ENCODE data around the gene WNK2. TPM values are rescaled to one million over a fixed set of nuclear protein-coding genes. Genes with fewer than 3 reads are reported as not detected.

Gene WNK2
- total RNA-seq, 1 experiment from 2014 or later = 69.4 TPM

DNA sequence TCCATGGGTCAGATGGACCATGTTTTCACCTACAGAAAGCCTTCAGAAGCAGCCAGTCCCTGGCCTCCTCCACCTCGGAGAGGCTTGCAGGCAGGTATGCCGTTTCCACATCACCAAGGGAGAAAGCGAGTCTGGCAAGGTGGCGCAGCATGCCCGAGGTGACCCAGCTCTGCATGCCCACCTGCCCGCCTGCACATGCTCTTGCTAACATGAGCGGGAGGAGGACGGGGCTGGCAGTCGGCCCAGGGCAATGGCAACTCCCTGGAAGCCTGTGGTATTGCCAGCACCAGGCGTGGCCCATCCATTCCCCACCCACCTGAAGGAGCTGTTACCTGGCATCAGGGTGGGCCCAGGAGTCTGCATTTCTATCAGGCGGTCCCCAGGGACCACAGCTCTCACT is 46.6 kb upstream of the WNK2 start:
- Histone ChIP-seq H3T11ph (ENCODE audit: low read length) (no peak overlapping the region), H3K27ac (ENCODE audit: insufficient read length, low read depth, low read length) (no peak overlapping the region), H4K8ac (replicated peaks; ENCODE audit: insufficient read length, low read depth, low read length) (no peak overlapping the region), H3K56ac (ENCODE audit: insufficient read length, low read depth, low read length) (no peak overlapping the region), H3K4me2 (ENCODE audit: insufficient read depth, insufficient read length, low read length) (no peak overlapping the region), H3K14ac (ENCODE audit: insufficient read depth, low read length) (no peak overlapping the region), H4K91ac (ENCODE audit: insufficient read length, low read depth, low read length) (no peak overlapping the region), H3K4me1 (ENCODE audit: insufficient read depth, low read length) (no peaks in the 10 kb centered on the region; the same call in 1 of the 2 replicates), H2AFZ (ENCODE audit: low read length) (no peak overlapping the region), H3K9me3 (ENCODE audit: control insufficient read depth, low read depth, low read length) (no peaks in the 10 kb centered on the region), H2BK12ac (ENCODE audit: insufficient read length, low read depth, low read length) (no peak overlapping the region), H2BK120ac (ENCODE audit: low read depth, low read length, poor library complexity, severe bottlenecking) (no peak overlapping the region), H3K18ac (ENCODE audit: insufficient read length, low read depth, low read length) (no peak overlapping the region), H2AK5ac (ENCODE audit: insufficient read length, low read length) (no peak overlapping the region), H4K20me1 (ENCODE audit: control insufficient read depth, insufficient read depth, insufficient read length) (no peaks in the 10 kb centered on the region), H2BK20ac (ENCODE audit: low read depth, low read length, poor library complexity, severe bottlenecking) (no peak overlapping the region), H4K5ac (ENCODE audit: insufficient read length, low read depth, low read length) (no peak overlapping the region), H3K23ac (ENCODE audit: insufficient read length, low read depth, low read length) (no peak overlapping the region), H3K79me1 (ENCODE audit: insufficient read depth, low read depth, low read length, poor library complexity, severe bottlenecking) (no peaks in the 10 kb centered on the region), H3K4ac (ENCODE audit: low read depth, low read length) (no peak overlapping the region), H3K23me2 (ENCODE audit: insufficient read length, low read depth, low read length, poor library complexity, severe bottlenecking) (no peaks in the 10 kb centered on the region), H2BK15ac (ENCODE audit: low read depth, low read length) (no peak overlapping the region), H3K27me3 (ENCODE audit: insufficient read depth, low read length) (peaks cover 5% of the 10 kb centered on the region; the same call in 1 of the 2 replicates), H2BK5ac (ENCODE audit: insufficient read length, low read length) (no peak overlapping the region), H3K79me2 (ENCODE audit: insufficient read depth, low read length) (no peaks in the 10 kb centered on the region), H3K9ac (ENCODE audit: extremely low read depth, insufficient read length, low read length) (no peak overlapping the region)
- Mint-ChIP-seq H3K4me3 (no peak overlapping the region), H3K9me3 (peaks cover 2 to 3% of the 10 kb centered on the region in 2 experiments; a peak in 2 of 5 replicates), H3K36me3 (ENCODE audit: insufficient read depth in 1 of 3, low read depth in 3 of 3) (no peaks in the 10 kb centered on the region; a peak in 1 of 7 replicates), H3K4me1 (peaks cover 13 to 19% of the 10 kb centered on the region in 2 experiments), H3K27me3 (ENCODE audit: low read depth) (peaks cover 32% of the 10 kb centered on the region), H3K27ac (no peak overlapping the region)
- no CpG with 5 or more reads among the region's 11 CpGs for WGBS (ENCODE audit: extremely low coverage, insufficient read length, low lambda C conversion rate)
- TF ChIP-seq, protein P1, sequence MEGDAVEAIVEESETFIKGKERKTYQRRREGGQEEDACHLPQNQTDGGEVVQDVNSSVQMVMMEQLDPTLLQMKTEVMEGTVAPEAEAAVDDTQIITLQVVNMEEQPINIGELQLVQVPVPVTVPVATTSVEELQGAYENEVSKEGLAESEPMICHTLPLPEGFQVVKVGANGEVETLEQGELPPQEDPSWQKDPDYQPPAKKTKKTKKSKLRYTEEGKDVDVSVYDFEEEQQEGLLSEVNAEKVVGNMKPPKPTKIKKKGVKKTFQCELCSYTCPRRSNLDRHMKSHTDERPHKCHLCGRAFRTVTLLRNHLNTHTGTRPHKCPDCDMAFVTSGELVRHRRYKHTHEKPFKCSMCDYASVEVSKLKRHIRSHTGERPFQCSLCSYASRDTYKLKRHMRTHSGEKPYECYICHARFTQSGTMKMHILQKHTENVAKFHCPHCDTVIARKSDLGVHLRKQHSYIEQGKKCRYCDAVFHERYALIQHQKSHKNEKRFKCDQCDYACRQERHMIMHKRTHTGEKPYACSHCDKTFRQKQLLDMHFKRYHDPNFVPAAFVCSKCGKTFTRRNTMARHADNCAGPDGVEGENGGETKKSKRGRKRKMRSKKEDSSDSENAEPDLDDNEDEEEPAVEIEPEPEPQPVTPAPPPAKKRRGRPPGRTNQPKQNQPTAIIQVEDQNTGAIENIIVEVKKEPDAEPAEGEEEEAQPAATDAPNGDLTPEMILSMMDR (conservative IDR thresholded peaks at IDR 0.05) = no peak
- DNase-seq = no peak

All from H9 (cell line).